Activated naive CD4-positive, alpha-beta T cell treated with Interleukin-2 at 50 U/mL for 16 hours (primary cell): ENCODE data around the gene PDE4B.
"Not testable (repeated sequence)": the region's sequence is repeated elsewhere in the genome, so short reads cannot be mapped to it uniquely, and the experiment has no call there.

Experiments used
- DNase-seq: peaks from one replicate; pipeline ENCODE4 v3.0.0-alpha.2; 2020

Gene PDE4B

DNA sequence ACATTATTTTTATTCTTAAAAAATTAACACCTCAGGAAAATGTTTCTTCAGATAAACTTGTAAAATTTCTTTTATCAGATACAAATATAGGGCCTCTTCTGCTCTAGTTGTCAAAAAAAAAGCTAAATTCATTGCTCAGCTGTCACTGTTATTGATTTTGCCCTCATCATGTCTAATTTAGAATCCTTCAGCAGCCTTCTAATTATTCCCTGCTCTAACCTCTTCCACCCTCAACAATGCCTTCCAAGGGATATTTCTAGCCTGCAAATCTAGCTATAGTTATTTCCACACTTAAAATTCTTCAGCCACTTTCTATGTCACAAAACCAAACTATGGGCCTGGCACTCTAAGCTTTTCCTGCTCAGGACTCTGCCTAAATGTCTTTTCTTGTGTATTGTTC lies 25.2 kb downstream of the PDE4B start:
- DNase-seq: no peak

- DNase-seq: no peak
Measured at GRCh38 chr1:65818966-65819365, 26.3 kb downstream of the PDE4B start.

DNA sequence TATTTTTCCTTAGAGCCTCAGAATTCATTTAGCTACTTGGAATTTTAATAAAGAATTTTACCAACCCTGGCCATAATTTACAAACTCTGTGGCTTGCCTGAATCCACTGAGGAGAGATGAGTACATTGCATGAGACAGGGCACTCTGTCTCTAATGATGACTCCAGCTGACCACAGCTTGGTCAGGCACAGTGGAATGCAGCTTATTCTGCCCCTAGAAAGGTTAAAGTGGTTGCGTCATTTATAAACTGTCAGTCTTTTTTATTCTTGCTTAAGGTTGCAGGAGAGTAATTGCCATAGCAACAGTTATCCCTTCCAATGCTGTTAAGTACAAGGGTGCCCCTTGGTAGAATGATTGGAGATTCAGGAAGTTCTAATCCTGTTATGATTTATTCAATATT lies 28.3 kb downstream of the PDE4B start:
- no peak for DNase-seq

DNA sequence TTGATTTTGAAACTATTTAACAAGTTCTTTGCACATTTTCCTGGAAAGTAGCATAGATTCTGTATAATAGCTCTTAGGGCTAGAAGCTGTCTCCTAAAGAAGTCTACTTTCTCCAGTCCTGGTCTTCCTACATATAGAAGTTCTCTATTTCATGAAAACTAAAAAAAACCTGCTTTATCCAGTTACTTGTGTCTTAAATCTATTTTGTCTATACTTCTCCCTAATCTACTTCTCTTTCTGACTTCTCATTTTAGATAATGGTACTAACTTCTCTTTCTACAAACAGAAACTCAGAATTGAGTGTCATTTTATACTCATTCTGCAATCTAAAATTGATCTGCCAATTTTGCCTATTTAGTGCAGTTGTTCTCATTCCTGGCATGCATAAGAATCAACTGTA lies 28.7 kb downstream of the PDE4B start:
- no peak for DNase-seq

GRCh38 chr1:65824103-65824502 lies 31.4 kb downstream of the PDE4B start:
- no peak for DNase-seq

- no peak for DNase-seq
Measured at GRCh38 chr1:65825741-65826140, 33.0 kb downstream of the PDE4B start.

DNA sequence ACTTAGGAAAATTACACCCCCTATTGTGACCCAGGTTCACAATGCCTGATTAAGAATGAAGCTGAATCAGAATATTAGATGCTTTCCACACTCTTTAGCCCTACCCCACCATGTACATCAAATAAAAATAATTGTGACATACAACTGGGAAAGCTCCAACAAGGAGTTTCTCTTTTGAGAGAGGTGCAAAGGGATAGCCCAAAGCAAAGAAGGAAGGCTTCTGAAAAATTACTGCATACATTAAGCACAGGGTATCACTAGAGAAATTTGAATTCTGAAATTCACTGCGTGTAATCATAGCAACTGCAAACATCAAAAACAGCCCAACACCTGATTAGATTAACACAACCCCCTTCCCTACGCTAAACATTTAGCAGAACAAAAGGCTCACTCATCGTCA lies 34.1 kb downstream of the PDE4B start:
- no peak for DNase-seq

GRCh38 chr1:65827346-65827745 lies 34.7 kb downstream of the PDE4B start:
- no peak for DNase-seq

DNA sequence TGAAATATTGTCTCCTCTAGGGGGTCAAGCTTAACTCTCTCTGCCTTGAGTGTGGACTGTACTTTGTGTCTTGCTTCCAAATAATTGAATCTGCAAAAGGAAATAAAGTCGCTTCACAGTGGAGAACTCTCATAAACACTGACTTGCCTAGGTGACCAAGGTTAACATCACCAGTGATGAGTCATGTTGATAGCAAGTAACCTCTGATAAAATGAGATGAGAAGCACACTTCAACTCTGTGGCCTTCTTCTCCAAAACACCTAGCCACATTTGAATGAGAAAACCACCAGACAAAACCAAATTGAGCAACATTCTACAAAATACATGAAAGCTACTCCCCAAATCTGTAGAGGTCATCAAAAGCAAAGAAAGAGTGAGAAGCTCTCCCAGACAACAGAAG lies 37.6 kb downstream of the PDE4B start:
- no peak for DNase-seq

DNA sequence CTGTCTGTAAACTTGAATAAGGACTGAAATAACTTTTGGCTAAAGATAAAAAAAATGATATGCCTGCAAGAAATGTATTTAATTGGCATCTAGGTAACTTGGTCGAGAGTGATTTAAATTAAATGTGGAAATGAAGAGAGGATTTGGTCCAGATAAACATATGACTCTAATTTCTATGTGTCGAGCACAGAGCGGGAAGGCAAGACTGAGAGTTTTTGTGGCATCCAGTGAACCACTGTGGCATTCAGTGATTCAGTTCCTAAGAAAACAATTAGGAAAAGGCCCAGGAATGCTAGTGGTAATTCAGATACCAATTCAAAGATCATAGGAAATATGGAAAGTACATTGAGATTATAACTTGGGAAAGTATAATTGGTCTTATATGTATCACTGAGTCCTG lies 39.6 kb downstream of the PDE4B start:
- no peak for DNase-seq

DNA sequence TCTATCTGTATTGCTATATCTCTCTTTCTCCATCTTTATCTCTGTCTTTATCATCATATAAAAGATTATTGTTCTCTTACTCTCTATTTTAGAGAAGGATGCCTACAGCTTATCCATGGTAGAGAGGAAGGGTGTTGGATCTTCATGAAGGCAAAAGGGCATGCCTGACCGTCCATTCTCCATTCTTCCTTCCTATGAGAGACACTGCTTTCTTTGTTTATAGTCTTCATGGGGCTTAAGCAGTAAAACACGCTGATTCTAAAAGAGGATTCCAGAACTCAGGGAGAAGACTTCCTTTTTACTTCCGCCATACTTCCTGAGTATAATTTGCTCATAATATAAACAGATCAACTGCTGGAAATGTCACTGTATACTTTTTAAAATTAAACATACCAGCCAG lies 44.0 kb downstream of the PDE4B start:
- no peak for DNase-seq

DNA sequence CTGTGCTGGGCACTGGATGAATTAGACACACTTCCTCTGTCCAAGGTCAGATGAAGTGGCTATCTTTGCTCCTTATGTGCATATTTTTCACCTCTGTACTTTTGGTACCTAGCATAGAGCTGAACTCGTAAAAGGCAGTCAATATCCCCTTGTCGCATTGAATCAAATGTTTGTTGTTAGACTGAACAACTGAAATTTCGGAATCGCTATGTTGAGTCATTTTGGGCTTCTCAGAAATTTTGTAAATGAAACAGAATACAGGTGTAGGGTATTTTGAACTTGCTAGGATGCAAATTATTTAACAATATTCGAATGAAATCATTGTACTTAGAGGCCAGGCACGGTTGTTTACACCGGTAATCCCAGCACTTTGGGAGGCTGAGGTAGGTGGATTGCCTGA lies 48.0 kb downstream of the PDE4B start:
- no peak for DNase-seq

DNA sequence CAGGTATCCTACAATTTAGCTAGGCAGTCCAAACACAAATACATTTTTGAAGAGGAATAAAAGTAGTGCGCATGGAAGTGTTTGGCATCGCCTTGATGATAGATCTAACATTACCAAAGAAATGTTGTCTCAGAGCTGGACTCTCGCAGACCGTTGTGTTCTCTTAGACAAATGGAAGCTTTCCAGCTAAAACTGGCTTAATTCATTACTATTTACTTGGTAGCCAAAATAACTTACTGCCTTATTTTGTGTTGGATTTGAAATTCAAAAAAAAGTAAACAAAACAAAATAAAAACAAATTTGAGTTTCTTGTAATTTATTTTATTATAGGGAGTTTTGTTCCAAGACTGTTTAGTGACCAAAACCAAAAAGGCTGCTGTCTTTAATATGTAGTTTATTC lies 51.6 kb downstream of the PDE4B start:
- no peak for DNase-seq

DNA sequence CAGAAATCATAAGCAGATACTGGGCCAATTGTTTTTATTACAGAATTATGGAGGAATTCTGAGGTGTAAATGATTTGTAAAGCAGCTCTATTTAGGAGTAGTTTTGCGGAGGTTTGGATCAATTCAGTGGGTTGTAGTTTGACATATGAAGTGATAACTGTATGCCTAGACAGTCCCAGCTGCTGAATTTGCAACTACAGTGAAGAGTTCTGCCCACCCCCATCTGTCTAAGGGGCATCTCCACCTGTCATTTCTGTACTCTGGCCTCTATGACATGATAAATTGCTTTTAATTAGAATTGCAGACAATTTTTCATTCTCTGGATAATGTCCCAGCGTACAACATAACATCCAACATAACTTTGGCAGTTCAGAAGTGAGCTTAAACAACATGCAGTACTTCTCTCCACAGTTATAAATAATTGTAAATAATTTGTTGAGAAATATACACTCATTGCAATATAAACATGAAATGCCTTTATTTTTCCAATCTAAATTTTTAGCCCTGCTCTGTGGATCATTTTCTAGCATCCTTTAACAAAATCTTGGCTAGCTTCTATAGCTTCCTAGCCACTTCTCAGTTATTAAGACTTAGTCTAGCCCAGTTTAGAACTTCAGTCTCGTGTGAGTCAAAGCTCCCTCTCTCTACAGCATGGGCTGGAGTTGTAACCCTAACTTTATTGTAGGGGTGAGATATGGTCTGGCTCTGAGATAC lies 52.3 kb downstream of the PDE4B start:
- DNase-seq: no peak

DNA sequence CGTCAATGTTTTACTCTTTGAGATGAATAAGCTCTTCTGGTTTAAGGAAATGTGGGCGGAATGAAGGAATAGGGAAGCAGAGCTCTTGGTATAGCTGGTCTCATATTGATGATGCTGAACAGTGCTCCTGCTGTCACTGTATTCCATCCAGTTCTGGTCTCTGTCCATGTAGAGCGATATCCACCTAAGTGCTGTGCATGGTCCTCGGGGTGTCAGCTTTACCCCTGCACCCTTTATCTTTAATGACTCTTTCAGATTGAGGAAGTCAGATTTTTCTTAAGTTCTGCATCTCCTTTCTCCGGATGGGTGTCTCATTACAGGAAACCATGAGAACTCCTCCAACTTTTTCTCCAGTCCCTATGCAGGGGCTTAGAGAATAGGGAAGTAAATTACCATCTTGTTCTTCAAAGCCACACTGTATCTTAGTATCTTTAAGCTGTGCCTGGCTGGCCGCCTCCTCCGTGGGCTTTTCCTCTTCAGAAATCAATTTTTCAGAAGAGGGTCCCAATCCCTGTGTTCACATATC lies 52.9 kb downstream of the PDE4B start:
- DNase-seq: no peak

DNA sequence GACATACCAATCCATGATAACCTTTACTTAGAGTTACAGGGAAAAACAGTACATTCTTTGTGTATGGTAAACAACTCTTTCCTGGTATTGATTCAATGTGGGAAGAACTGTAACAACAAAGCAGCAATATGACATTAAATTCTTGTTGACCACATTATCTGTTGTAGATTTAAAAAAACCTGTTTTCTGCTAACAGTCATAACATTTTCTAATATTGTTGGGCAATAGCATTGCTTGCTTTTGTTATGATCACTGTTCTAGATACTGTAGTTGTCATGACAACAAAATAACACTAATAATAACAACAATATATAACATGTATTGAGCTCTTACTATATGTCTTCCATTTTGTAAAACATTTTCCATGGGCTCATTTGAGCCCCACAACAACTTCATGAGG lies 54.2 kb downstream of the PDE4B start:
- no peak for DNase-seq

- DNase-seq: no peak
Measured at GRCh38 chr1:65850281-65850680, 57.6 kb downstream of the PDE4B start.

- not testable (repeated sequence) for DNase-seq
Measured at GRCh38 chr1:65856591-65856990, 63.9 kb downstream of the PDE4B start.

DNA sequence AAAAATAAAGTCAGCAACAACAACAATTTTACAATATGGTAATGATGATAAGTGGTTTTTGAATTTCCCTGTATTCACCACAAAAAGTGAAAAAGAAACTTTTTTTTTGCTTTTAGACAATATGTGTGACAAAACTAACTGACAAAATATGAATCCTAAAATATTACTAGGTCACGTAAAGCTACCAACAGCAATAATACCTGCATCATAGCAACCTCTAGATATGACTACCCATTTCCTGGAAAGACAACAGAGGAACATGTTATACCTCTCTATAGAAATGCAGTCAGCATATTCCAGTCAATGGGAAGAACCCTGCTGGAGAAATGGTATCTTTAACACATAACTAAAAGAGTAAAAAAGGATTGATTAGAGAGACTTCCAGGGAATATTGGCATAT lies 73.7 kb downstream of the PDE4B start:
- no peak for DNase-seq

DNA sequence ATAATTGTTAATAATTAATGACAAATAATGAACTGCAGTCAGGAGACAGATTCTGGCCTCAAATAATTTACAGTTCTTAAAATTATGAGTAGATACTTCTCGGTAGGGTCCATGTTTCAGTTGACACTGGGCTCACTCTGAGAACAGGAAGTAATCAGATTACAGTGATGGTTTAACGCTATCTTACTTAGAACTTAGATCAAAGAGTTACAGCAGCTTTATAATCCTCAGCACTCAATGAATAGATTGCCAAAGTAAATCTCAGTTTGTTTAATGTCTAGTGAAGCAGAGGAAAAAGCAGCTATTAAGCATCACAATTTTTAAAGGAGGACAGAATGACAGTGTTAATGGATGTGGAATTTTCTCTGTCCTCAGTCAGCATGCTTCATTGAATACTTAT lies 79.6 kb downstream of the PDE4B start:
- no peak for DNase-seq

- DNase-seq: not testable (repeated sequence)
Measured at GRCh38 chr1:65878342-65878741, 85.6 kb downstream of the PDE4B start.

DNA sequence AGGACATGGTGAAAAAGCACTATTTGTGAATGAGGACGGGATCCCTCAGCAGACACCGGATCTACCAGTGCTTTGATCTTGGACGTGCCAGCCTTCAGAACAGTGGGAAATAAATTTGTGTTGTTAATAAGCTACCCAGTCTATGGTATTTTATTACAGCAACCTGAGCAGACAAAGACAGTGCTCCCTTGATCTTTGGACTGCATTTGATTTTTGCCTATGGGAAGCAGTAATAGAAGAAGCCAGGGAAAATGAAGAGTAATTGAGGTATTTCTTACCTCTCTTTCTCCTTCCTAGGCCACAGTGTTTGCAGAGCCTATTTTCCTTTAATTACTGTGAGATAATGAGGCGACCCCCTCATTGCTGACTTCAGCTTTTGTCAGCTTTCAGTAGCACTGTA lies 87.9 kb downstream of the PDE4B start:
- no peak for DNase-seq

DNA sequence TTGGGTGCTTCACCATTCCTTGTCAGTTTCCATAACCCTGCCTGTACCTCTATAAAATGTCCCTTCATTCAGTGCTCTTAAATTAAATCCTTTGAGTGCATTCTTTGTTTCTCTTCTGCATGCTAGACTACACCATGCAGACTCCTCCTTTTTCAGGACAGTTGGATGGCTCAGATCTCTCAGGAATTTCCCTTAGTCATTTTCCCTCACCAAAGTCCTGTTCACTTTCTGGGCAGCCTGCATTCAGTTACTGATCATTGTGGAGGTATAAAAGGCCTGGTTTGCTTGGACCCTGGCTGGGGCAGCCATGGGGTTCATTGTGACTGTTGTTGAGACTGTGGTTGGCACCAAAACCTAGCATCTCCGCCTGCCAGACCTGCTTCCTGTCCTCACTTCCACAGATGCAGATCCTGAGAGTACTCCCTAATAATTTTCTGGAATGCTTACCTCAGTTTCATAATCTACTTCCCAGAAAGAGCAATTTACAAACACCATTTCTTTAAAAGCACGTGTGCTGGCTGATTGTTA lies 88.4 kb downstream of the PDE4B start:
- no peak for DNase-seq

GRCh38 chr1:65882076-65882475 lies 89.4 kb downstream of the PDE4B start:
- no peak for DNase-seq

DNA sequence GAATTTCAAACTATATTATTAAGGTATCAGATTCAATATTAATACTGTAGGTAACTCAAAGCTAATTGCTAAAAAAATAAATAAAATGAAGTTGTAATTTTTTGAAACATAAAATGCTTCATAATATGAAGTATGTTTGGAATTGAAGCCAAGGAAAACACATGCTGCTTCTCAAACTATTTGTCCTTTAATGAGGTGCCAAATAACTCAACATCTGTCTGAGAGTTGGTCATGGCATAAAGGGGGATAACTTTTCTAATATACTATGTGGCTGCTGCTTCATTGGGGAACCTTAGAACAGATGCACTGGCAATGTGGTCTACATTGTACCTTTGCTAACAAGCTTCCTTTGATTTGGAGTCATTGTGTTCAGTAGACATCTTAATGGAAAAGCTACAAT lies 96.7 kb downstream of the PDE4B start:
- no peak for DNase-seq
